Measurements from ENCODE around the gene CACNA2D1. TPM values are rescaled to one million over a fixed set of nuclear protein-coding genes. Genes with fewer than 3 reads are reported as not detected.

The CACNA2D1 gene
- total and polyA plus RNA-seq, 8 donors = 10.7 to 20.8 (median 16.6) TPM

- TF ChIP-seq CTCF (IDR thresholded peaks at IDR 0.05) = no peak
- DNase-seq (no peak), ATAC-seq (no peak)
- no peaks in the 10 kb centered on the region for H3K4me1 ChIP-seq
- no peaks in the 10 kb centered on the region for H3K9me3 ChIP-seq
- H3K27ac ChIP-seq = no peak overlapping the region
- no peaks in the 10 kb centered on the region for H3K36me3 ChIP-seq
- no peaks in the 10 kb centered on the region for H3K27me3 ChIP-seq
- intact Hi-C loops (cut with DNase I) = no loop called here
- H3K4me3 ChIP-seq = no peak overlapping the region
Measured at GRCh38 chr7:82289889-82290288, 153.7 kb downstream of the CACNA2D1 start.

- H3K27ac ChIP-seq = no peak overlapping the region
- no peak for DNase-seq
- no peak for ATAC-seq
- H3K36me3 ChIP-seq = no peaks in the 10 kb centered on the region
- H3K4me3 ChIP-seq = no peak overlapping the region
- no peaks in the 10 kb centered on the region for H3K9me3 ChIP-seq
- H3K4me1 ChIP-seq = no peaks in the 10 kb centered on the region
- intact Hi-C loops (cut with DNase I) = no loop called here
- H3K27me3 ChIP-seq = no peaks in the 10 kb centered on the region
- TF ChIP-seq CTCF (IDR thresholded peaks at IDR 0.05) = no peak
Measured at GRCh38 chr7:82289152-82289535, 154.4 kb downstream of the CACNA2D1 start.

DNA sequence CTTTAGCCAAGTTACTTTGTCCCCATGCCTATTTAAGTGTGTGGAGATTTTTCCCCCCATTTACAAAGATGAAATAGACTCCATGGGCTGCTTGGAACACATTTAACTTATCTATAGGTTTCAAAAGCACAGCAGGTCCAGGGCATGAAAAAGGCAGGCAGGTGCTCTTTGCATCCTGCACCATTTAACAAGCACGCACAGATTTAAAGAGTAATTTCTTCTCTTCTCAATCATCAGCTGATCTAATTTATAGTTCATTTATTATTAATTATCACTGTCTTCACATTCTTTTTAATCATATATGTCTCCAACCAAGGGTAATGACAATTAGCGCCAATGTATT lies 156.8 kb downstream of the CACNA2D1 start:
- no peak overlapping the region for H3K27ac ChIP-seq
- TF ChIP-seq CTCF (IDR thresholded peaks at IDR 0.05) = no peak
- H3K36me3 ChIP-seq = no peaks in the 10 kb centered on the region
- H3K4me1 ChIP-seq = no peaks in the 10 kb centered on the region
- no peak overlapping the region for H3K4me3 ChIP-seq
- no peaks in the 10 kb centered on the region for H3K27me3 ChIP-seq
- H3K9me3 ChIP-seq = no peaks in the 10 kb centered on the region
- ATAC-seq = no peak
- intact Hi-C loops (cut with DNase I) = no loop called here
- no peak for DNase-seq

- Histone ChIP-seq H3K9me3 (no peaks in the 10 kb centered on the region), H3K27me3 (no peaks in the 10 kb centered on the region), H3K4me1 (no peaks in the 10 kb centered on the region), H3K4me3 (no peak overlapping the region), H3K36me3 (no peaks in the 10 kb centered on the region), H3K27ac (no peak overlapping the region)
- intact Hi-C loops (cut with DNase I) = no loop called here
- ATAC-seq (no peak), DNase-seq (no peak)
- TF ChIP-seq CTCF (IDR thresholded peaks at IDR 0.05) = no peak
Measured at GRCh38 chr7:82286096-82286797, 157.3 kb downstream of the CACNA2D1 start.

DNA sequence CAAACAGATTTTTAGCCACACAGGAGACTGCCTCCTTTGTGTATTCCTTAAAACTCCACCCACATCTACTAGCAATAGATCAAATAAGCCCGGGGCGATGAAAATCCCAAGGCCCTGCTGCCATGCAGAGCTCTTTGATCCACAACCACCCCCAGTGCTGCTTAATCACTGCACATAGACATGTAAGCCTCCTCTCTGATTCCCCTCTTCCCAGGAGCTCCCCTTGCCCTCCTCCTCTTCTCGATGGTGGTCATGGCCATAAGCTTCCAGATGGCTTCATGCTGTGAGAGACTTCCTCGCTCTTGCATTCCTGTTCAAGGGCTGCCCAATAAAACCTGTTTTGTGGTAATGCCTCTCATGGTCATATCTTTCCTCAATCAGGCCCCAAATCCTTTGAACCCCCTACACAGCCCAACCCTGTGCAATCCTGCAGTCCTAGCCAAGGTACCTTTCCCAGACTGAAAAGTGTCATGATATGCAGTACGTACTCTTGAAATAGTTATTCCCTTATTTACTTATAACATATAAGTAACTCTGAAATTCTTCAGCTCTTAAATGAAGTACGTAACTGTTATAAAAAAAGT lies 158.5 kb downstream of the CACNA2D1 start:
- no peak overlapping the region for H3K4me3 ChIP-seq
- TF ChIP-seq CTCF (IDR thresholded peaks at IDR 0.05) = no peak
- ATAC-seq (no peak), DNase-seq (no peak)
- no peaks in the 10 kb centered on the region for H3K36me3 ChIP-seq
- intact Hi-C loops (cut with DNase I) = no loop called here
- no peaks in the 10 kb centered on the region for H3K4me1 ChIP-seq
- no peaks in the 10 kb centered on the region for H3K27me3 ChIP-seq
- no peak overlapping the region for H3K27ac ChIP-seq
- no peaks in the 10 kb centered on the region for H3K9me3 ChIP-seq
